ENCODE data around the gene KCNA5.

KCNA5 gene

DNA sequence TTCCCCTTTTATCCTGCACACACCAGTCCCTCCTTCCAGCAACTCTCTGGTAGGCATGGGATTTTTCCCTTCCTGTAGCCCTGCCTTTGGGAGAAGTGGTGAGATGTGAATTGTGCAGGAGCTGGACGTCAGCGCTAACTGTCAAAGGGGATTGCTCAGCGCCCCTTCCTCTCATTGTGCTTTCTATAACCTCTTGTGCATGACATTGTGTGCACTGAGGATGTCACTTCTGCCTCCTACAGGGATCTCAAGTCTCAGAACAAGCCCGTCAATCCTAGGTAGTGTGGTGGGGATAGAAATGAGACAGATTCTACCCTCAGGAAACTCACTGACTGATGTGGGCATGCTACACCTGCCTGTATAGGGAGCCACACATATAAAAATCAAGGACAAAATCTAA lies 8.7 kb downstream of the KCNA5 start:
- DNase-seq: no peak
- Histone ChIP-seq H3K9me3 (ENCODE audit: control insufficient read depth, low read length) (no peaks in the 10 kb centered on the region), H3K4me1 (ENCODE audit: control insufficient read depth, insufficient read depth, low read length, poor library complexity, severe bottlenecking) (no peaks in the 10 kb centered on the region), H3K4me3 (ENCODE audit: insufficient read depth, low read depth, low read length, poor library complexity, severe bottlenecking) (no peak overlapping the region), H3K27ac (ENCODE audit: insufficient read depth, low read length, poor library complexity, severe bottlenecking) (no peak overlapping the region), H3K36me3 (ENCODE audit: control insufficient read depth, insufficient read depth, low read length) (no peaks in the 10 kb centered on the region), H3K27me3 (replicated peaks; ENCODE audit: control insufficient read depth, insufficient read depth, low read length, poor library complexity, severe bottlenecking) (no peaks in the 10 kb centered on the region)

GRCh38 chr12:5059358-5059757 lies 15.7 kb downstream of the KCNA5 start:
- Histone ChIP-seq H3K4me3 (ENCODE audit: insufficient read depth, low read depth, low read length, poor library complexity, severe bottlenecking) (no peak overlapping the region), H3K27me3 (replicated peaks; ENCODE audit: control insufficient read depth, insufficient read depth, low read length, poor library complexity, severe bottlenecking) (no peaks in the 10 kb centered on the region)

GRCh38 chr12:5060958-5061357 lies 17.3 kb downstream of the KCNA5 start:
- no peaks in the 10 kb centered on the region for H3K27me3 ChIP-seq (replicated peaks; ENCODE audit: control insufficient read depth, insufficient read depth, low read length, poor library complexity, severe bottlenecking)

More at GRCh38 chr12:5059358-5059757, 15.7 kb downstream of the KCNA5 start:
- no peaks in the 10 kb centered on the region for H3K9me3 ChIP-seq (ENCODE audit: control insufficient read depth, low read length)
- DNase-seq: no peak
- H3K4me1 ChIP-seq (ENCODE audit: control insufficient read depth, insufficient read depth, low read length, poor library complexity, severe bottlenecking): no peaks in the 10 kb centered on the region
- no peak overlapping the region for H3K27ac ChIP-seq (ENCODE audit: insufficient read depth, low read length, poor library complexity, severe bottlenecking)
- no peaks in the 10 kb centered on the region for H3K36me3 ChIP-seq (ENCODE audit: control insufficient read depth, insufficient read depth, low read length)

GRCh38 chr12:5063149-5063548 lies 19.5 kb downstream of the KCNA5 start:
- no peaks in the 10 kb centered on the region for H3K36me3 ChIP-seq (ENCODE audit: control insufficient read depth, insufficient read depth, low read length)
- H3K27me3 ChIP-seq (replicated peaks; ENCODE audit: control insufficient read depth, insufficient read depth, low read length, poor library complexity, severe bottlenecking): no peaks in the 10 kb centered on the region
- no peaks in the 10 kb centered on the region for H3K9me3 ChIP-seq (ENCODE audit: control insufficient read depth, low read length)
- no peak for DNase-seq
- no peaks in the 10 kb centered on the region for H3K4me1 ChIP-seq (ENCODE audit: control insufficient read depth, insufficient read depth, low read length, poor library complexity, severe bottlenecking)
- H3K4me3 ChIP-seq (ENCODE audit: insufficient read depth, low read depth, low read length, poor library complexity, severe bottlenecking): no peak overlapping the region
- H3K27ac ChIP-seq (ENCODE audit: insufficient read depth, low read length, poor library complexity, severe bottlenecking): no peak overlapping the region

More at GRCh38 chr12:5060958-5061357, 17.3 kb downstream of the KCNA5 start:
- no peak for DNase-seq
- Histone ChIP-seq H3K9me3 (ENCODE audit: control insufficient read depth, low read length) (no peaks in the 10 kb centered on the region), H3K27ac (ENCODE audit: insufficient read depth, low read length, poor library complexity, severe bottlenecking) (no peak overlapping the region), H3K4me3 (ENCODE audit: insufficient read depth, low read depth, low read length, poor library complexity, severe bottlenecking) (no peak overlapping the region), H3K4me1 (ENCODE audit: control insufficient read depth, insufficient read depth, low read length, poor library complexity, severe bottlenecking) (no peaks in the 10 kb centered on the region), H3K36me3 (ENCODE audit: control insufficient read depth, insufficient read depth, low read length) (no peaks in the 10 kb centered on the region)

- Histone ChIP-seq H3K4me3 (ENCODE audit: insufficient read depth, low read depth, low read length, poor library complexity, severe bottlenecking) (no peak overlapping the region), H3K27me3 (replicated peaks; ENCODE audit: control insufficient read depth, insufficient read depth, low read length, poor library complexity, severe bottlenecking) (no peaks in the 10 kb centered on the region), H3K9me3 (ENCODE audit: control insufficient read depth, low read length) (no peaks in the 10 kb centered on the region), H3K27ac (ENCODE audit: insufficient read depth, low read length, poor library complexity, severe bottlenecking) (no peak overlapping the region), H3K36me3 (ENCODE audit: control insufficient read depth, insufficient read depth, low read length) (no peaks in the 10 kb centered on the region), H3K4me1 (ENCODE audit: control insufficient read depth, insufficient read depth, low read length, poor library complexity, severe bottlenecking) (no peaks in the 10 kb centered on the region)
- no peak for DNase-seq
Observed at GRCh38 chr12:5064913-5065490, 21.3 kb downstream of the KCNA5 start.

DNA sequence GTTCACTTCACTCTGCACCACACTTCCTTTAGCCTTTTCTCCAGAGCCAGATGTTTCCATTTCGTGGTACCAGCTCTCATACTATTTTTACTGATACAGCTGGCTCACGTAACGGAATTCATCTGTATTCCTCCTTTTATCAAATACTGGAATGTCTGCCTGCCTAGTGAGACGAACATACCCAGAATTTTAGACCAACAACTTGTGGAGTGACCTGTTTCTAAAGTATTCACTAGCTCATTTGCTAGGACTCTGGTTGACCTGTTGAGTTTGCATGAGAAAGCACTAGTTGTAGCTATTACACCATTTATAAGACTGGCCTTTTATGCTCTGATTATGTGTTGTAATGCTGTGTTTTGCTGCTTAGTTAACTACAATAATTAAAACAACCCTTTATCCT lies 22.6 kb downstream of the KCNA5 start:
- no peaks in the 10 kb centered on the region for H3K9me3 ChIP-seq (ENCODE audit: control insufficient read depth, low read length)
- H3K36me3 ChIP-seq (ENCODE audit: control insufficient read depth, insufficient read depth, low read length): no peaks in the 10 kb centered on the region
- no peak for DNase-seq
- no peak overlapping the region for H3K27ac ChIP-seq (ENCODE audit: insufficient read depth, low read length, poor library complexity, severe bottlenecking)
- H3K27me3 ChIP-seq (replicated peaks; ENCODE audit: control insufficient read depth, insufficient read depth, low read length, poor library complexity, severe bottlenecking): no peaks in the 10 kb centered on the region
- no peak overlapping the region for H3K4me3 ChIP-seq (ENCODE audit: insufficient read depth, low read depth, low read length, poor library complexity, severe bottlenecking)
- no peaks in the 10 kb centered on the region for H3K4me1 ChIP-seq (ENCODE audit: control insufficient read depth, insufficient read depth, low read length, poor library complexity, severe bottlenecking)

GRCh38 chr12:5068126-5068525 lies 24.4 kb downstream of the KCNA5 start:
- peaks cover 4% of the 10 kb centered on the region for H3K27me3 ChIP-seq (replicated peaks; ENCODE audit: control insufficient read depth, insufficient read depth, low read length, poor library complexity, severe bottlenecking)
- H3K4me3 ChIP-seq (ENCODE audit: insufficient read depth, low read depth, low read length, poor library complexity, severe bottlenecking): no peak overlapping the region
- DNase-seq: no peak
- H3K4me1 ChIP-seq (ENCODE audit: control insufficient read depth, insufficient read depth, low read length, poor library complexity, severe bottlenecking): no peaks in the 10 kb centered on the region
- H3K9me3 ChIP-seq (ENCODE audit: control insufficient read depth, low read length): no peaks in the 10 kb centered on the region
- H3K27ac ChIP-seq (ENCODE audit: insufficient read depth, low read length, poor library complexity, severe bottlenecking): no peak overlapping the region
- H3K36me3 ChIP-seq (ENCODE audit: control insufficient read depth, insufficient read depth, low read length): no peaks in the 10 kb centered on the region

- DNase-seq: no peak
- no peaks in the 10 kb centered on the region for H3K36me3 ChIP-seq (ENCODE audit: control insufficient read depth, insufficient read depth, low read length)
- no peak overlapping the region for H3K27ac ChIP-seq (ENCODE audit: insufficient read depth, low read length, poor library complexity, severe bottlenecking)
- H3K27me3 ChIP-seq (replicated peaks; ENCODE audit: control insufficient read depth, insufficient read depth, low read length, poor library complexity, severe bottlenecking): peaks cover 4% of the 10 kb centered on the region
- H3K9me3 ChIP-seq (ENCODE audit: control insufficient read depth, low read length): no peaks in the 10 kb centered on the region
- H3K4me1 ChIP-seq (ENCODE audit: control insufficient read depth, insufficient read depth, low read length, poor library complexity, severe bottlenecking): no peaks in the 10 kb centered on the region
- no peak overlapping the region for H3K4me3 ChIP-seq (ENCODE audit: insufficient read depth, low read depth, low read length, poor library complexity, severe bottlenecking)
Observed at GRCh38 chr12:5068619-5069018, 24.9 kb downstream of the KCNA5 start.

GRCh38 chr12:5070090-5070489 lies 26.4 kb downstream of the KCNA5 start:
- no peaks in the 10 kb centered on the region for H3K4me1 ChIP-seq (ENCODE audit: control insufficient read depth, insufficient read depth, low read length, poor library complexity, severe bottlenecking)
- no peak for DNase-seq
- no peaks in the 10 kb centered on the region for H3K36me3 ChIP-seq (ENCODE audit: control insufficient read depth, insufficient read depth, low read length)
- H3K27me3 ChIP-seq (replicated peaks; ENCODE audit: control insufficient read depth, insufficient read depth, low read length, poor library complexity, severe bottlenecking): peaks cover 4% of the 10 kb centered on the region
- H3K27ac ChIP-seq (ENCODE audit: insufficient read depth, low read length, poor library complexity, severe bottlenecking): no peak overlapping the region
- no peaks in the 10 kb centered on the region for H3K9me3 ChIP-seq (ENCODE audit: control insufficient read depth, low read length)
- no peak overlapping the region for H3K4me3 ChIP-seq (ENCODE audit: insufficient read depth, low read depth, low read length, poor library complexity, severe bottlenecking)

DNA sequence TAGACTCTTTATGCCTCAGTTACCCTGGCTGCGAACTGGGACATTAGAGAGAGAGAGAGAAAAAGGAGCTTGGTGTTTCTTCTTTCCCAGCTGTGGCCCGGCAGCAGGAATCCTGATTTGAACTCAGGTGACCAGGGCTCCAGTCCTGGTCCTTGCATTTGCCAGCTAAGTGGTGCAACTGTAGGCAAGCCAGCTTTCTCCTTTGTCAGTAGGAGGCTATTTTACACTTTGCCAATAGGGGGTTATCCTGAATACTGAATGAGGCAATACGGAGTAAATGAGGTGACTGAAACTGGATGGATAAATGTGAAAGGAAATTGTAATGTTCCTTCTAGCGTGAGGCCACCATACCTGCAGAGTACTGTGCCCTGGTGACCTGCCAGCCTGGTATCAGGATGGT lies 27.8 kb downstream of the KCNA5 start:
- no peak overlapping the region for H3K27ac ChIP-seq (ENCODE audit: insufficient read depth, low read length, poor library complexity, severe bottlenecking)
- H3K27me3 ChIP-seq (replicated peaks; ENCODE audit: control insufficient read depth, insufficient read depth, low read length, poor library complexity, severe bottlenecking): peaks cover 4% of the 10 kb centered on the region
- H3K9me3 ChIP-seq (ENCODE audit: control insufficient read depth, low read length): no peaks in the 10 kb centered on the region
- DNase-seq: no peak
- no peaks in the 10 kb centered on the region for H3K4me1 ChIP-seq (ENCODE audit: control insufficient read depth, insufficient read depth, low read length, poor library complexity, severe bottlenecking)
- no peak overlapping the region for H3K4me3 ChIP-seq (ENCODE audit: insufficient read depth, low read depth, low read length, poor library complexity, severe bottlenecking)
- H3K36me3 ChIP-seq (ENCODE audit: control insufficient read depth, insufficient read depth, low read length): no peaks in the 10 kb centered on the region
